Endothelial cell of umbilical vein (primary cell): ENCODE measurements around the gene SMOC2.

Source experiments
- EZH2 ChIP-seq: IDR thresholded peaks from 2 replicates; pipeline ENCODE4 v1.6.1; 2012; ENCODE audit warnings: borderline replicate concordance, low read depth, mild to moderate bottlenecking, moderate library complexity, low read length, inconsistent platforms; ENCODE audit not compliant: severe bottlenecking
- FOS ChIP-seq: IDR thresholded peaks from 2 replicates; pipeline ENCODE4 v1.6.1; 2011; ENCODE audit warnings: mild to moderate bottlenecking, low read length, moderate library complexity, borderline replicate concordance; ENCODE audit not compliant: insufficient read depth
- GATA2 ChIP-seq: IDR thresholded peaks from 2 replicates; pipeline ENCODE4 v1.7.0; 2011; ENCODE audit warnings: low read depth, mild to moderate bottlenecking, moderate library complexity, mixed read lengths, low read length; ENCODE audit not compliant: insufficient read length, insufficient read depth
- MYC ChIP-seq: IDR thresholded peaks from one replicate; pipeline ENCODE4 v1.6.1; 2011; ENCODE audit warnings: mild to moderate bottlenecking, low read depth, low read length
- POLR2A ChIP-seq: IDR thresholded peaks from 2 replicates; pipeline ENCODE4 v1.6.1; 2012; ENCODE audit warnings: low read depth, mild to moderate bottlenecking, control low read depth, low read length
- POLR2AphosphoS5 ChIP-seq: IDR thresholded peaks from 2 replicates; pipeline ENCODE4 v1.6.1; 2012; ENCODE audit warnings: low read depth, mild to moderate bottlenecking, control low read depth, low read length, moderate library complexity; ENCODE audit not compliant: insufficient read depth
- TF ChIP-seq, protein P1 (sequence below), 2 donors: IDR thresholded peaks; 1 replicate in 1 of 2; 2 replicates in 1 of 2; pipeline ENCODE4 v1.5.1; 2011; ENCODE audit warnings: low read length in 2 of 2, mild to moderate bottlenecking in 2 of 2, moderate library complexity in 2 of 2, control low read depth in 1 of 2, inconsistent platforms in 1 of 2, low read depth in 1 of 2; ENCODE audit not compliant: insufficient read depth in 1 of 2; ENCODE audit errors: extremely low read depth in 1 of 2
- TF ChIP-seq, protein P2 (sequence below): IDR thresholded peaks from 2 replicates; pipeline ENCODE4 v1.6.1; 2011; ENCODE audit not compliant: insufficient read depth, insufficient read length

DNA sequence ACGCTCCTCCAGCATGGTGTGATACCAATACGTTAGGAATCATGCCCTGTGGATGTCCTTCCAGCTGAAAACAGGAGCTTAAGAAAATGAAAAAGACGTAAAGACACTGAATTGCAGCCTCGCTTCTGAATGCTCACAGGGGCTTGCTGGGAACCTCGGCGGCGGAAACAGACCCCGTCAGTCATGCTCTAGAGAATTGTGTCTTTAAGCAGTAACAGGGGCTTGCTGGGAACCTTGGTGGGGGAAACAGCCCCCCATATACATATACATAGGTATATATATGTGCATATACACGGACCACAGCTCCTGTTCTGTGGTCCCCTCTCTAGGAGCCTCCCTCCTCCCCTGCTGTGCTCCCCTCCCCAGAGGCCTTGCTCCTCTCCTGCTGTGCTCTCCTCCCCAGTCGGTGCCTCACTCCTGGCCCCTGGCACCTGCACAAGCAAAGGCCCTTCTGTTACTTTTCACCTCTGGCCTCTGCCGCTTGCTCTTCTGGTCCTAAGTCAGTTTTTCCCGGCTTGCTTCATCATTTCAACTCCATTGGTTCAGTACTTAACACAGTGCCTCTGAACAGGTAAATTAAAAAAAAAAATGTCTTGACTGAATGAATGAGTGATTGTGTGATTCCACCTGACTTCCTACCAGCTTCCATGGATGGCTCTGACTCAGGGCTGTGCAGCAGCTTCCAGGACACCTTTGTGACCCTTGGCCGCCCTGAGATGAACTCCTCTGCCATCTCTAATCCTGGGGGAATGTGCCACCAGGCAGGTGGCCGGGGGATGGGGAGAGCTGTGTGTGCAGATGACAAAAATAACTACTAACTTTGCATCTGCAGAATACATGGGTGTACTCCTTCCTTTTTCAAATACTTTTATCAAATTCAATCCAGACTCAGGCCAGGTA is 246.1 kb downstream of the SMOC2 start:
- TF ChIP-seq EZH2, result no peak
- TF ChIP-seq, protein P1, sequence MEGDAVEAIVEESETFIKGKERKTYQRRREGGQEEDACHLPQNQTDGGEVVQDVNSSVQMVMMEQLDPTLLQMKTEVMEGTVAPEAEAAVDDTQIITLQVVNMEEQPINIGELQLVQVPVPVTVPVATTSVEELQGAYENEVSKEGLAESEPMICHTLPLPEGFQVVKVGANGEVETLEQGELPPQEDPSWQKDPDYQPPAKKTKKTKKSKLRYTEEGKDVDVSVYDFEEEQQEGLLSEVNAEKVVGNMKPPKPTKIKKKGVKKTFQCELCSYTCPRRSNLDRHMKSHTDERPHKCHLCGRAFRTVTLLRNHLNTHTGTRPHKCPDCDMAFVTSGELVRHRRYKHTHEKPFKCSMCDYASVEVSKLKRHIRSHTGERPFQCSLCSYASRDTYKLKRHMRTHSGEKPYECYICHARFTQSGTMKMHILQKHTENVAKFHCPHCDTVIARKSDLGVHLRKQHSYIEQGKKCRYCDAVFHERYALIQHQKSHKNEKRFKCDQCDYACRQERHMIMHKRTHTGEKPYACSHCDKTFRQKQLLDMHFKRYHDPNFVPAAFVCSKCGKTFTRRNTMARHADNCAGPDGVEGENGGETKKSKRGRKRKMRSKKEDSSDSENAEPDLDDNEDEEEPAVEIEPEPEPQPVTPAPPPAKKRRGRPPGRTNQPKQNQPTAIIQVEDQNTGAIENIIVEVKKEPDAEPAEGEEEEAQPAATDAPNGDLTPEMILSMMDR (IDR thresholded peaks at IDR 0.05; ENCODE audit: extremely low read depth in 1 of 2, insufficient read depth in 1 of 2, low read depth in 1 of 2, low read length in 2 of 2), result no peak
- no peak for TF ChIP-seq POLR2A
- no peak for TF ChIP-seq POLR2AphosphoS5
- TF ChIP-seq MYC, result no peak
- TF ChIP-seq, protein P2, sequence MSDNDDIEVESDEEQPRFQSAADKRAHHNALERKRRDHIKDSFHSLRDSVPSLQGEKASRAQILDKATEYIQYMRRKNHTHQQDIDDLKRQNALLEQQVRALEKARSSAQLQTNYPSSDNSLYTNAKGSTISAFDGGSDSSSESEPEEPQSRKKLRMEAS, result no peak
- TF ChIP-seq GATA2, result no peak
- TF ChIP-seq FOS, result no peak
